Natural killer cell (primary cell): ENCODE data around the gene WDR86. TPM values are rescaled to one million over a fixed set of nuclear protein-coding genes. Genes with fewer than 3 reads are reported as not detected.

Experiments used
- ATAC-seq, 3 donors: fragments of 150-1000 bp in 2 of 3; fragments of 200-7000 bp in 1 of 3; cut with Tn5 transposase; 1 replicate in 1 of 3; 2 replicates in 2 of 3; pipeline ENCODE4 v1.10.0; 2021; ENCODE audit warnings: mild to moderate bottlenecking in 2 of 3, moderate library complexity in 2 of 3
- DNase-seq, 2 donors: peaks; one replicate each; pipeline versions ENCODE4 v3.0.0 to v3.0.0-alpha.2; 2013 to 2021; ENCODE audit warnings: mixed read lengths in 1 of 2
- H3K27ac ChIP-seq: one replicate; pipeline ENCODE4 v1.5.1; 2013; ENCODE audit warnings: mild to moderate bottlenecking, low read length
- H3K27me3 ChIP-seq: one replicate; pipeline ENCODE4 v1.6.1; 2013; ENCODE audit warnings: low read length; ENCODE audit not compliant: control insufficient read depth, insufficient read depth
- H3K36me3 ChIP-seq: one replicate; pipeline ENCODE4 v1.6.1; 2013; ENCODE audit warnings: low read length; ENCODE audit not compliant: control insufficient read depth, insufficient read depth
- H3K4me1 ChIP-seq: one replicate; pipeline ENCODE4 v1.6.1; 2013; ENCODE audit warnings: low read length; ENCODE audit not compliant: control insufficient read depth, insufficient read depth
- H3K4me3 ChIP-seq: one replicate; pipeline ENCODE4 v1.5.1; 2013; ENCODE audit warnings: low read length
- H3K9me3 ChIP-seq: one replicate; pipeline ENCODE4 v1.6.1; 2013; ENCODE audit warnings: low read length; ENCODE audit not compliant: control insufficient read depth, insufficient read depth
- H3K27ac Mint-ChIP-seq, 2 donors: one replicate each; pipeline ENCODE4 v1.8.0; 2022; ENCODE audit warnings: mild to moderate bottlenecking in 2 of 2, mixed read lengths in 2 of 2, moderate library complexity in 1 of 2
- H3K27me3 Mint-ChIP-seq, 2 donors: one replicate each; pipeline ENCODE4 v1.8.0; 2022; ENCODE audit warnings: low read depth in 2 of 2, mixed read lengths in 2 of 2
- H3K36me3 Mint-ChIP-seq: one replicate; pipeline ENCODE4 v1.8.0; 2022; ENCODE audit warnings: mixed read lengths
- H3K4me1 Mint-ChIP-seq, 2 donors: one replicate each; pipeline ENCODE4 v1.8.0; 2022; ENCODE audit warnings: mixed read lengths in 2 of 2
- H3K4me3 Mint-ChIP-seq: one replicate; pipeline ENCODE4 v1.8.0; 2022; ENCODE audit warnings: mild to moderate bottlenecking, moderate library complexity, mixed read lengths
- H3K9me3 Mint-ChIP-seq, 2 donors: one replicate each; pipeline ENCODE4 v1.8.0; 2022; ENCODE audit warnings: mixed read lengths in 2 of 2
- WGBS: methylation state at CpG from one replicate; pipeline ENCODE4 v1.1.7; 2013; ENCODE audit warnings: missing lambda C conversion rate; ENCODE audit not compliant: insufficient coverage; 5-methylcytosine and 5-hydroxymethylcytosine counted together
- intact Hi-C: fragments of 100-400 bp; cut with micrococcal nuclease; formaldehyde crosslinking; loops from one replicate; pipeline ENCODE4 v1.14.2; 2022
- total RNA-seq, 4 donors: library from RNA; stranded (reverse); fragments of 120-200 nt in 1 of 4; gene quantifications; one replicate each; pipeline versions ENCODE4 v1.2.3 to v1.2.4, GENCODE V29; 2013 to 2022
- TF ChIP-seq, protein P1 (sequence below): fragments of 200-600 bp; IDR thresholded peaks from one replicate; pipeline ENCODE4 v1.8.0; 2022; ENCODE audit warnings: antibody characterized with exemption

WDR86 gene
- total RNA-seq, 3 donors from 2014 or later (not counting 1 experiment from before 2014, with no cell fraction given), result 1.6 to 4.6 (median 2.1) TPM

- H3K27me3 Mint-ChIP-seq, result peaks cover 17% of the 10 kb centered on the region in 2 donors
- Histone ChIP-seq H3K27me3 (no peaks in the 10 kb centered on the region), H3K27ac (no peak overlapping the region), H3K4me3 (no peak overlapping the region), H3K36me3 (no peaks in the 10 kb centered on the region), H3K4me1 (no peaks in the 10 kb centered on the region), H3K9me3 (no peaks in the 10 kb centered on the region)
- TF ChIP-seq, protein P1, sequence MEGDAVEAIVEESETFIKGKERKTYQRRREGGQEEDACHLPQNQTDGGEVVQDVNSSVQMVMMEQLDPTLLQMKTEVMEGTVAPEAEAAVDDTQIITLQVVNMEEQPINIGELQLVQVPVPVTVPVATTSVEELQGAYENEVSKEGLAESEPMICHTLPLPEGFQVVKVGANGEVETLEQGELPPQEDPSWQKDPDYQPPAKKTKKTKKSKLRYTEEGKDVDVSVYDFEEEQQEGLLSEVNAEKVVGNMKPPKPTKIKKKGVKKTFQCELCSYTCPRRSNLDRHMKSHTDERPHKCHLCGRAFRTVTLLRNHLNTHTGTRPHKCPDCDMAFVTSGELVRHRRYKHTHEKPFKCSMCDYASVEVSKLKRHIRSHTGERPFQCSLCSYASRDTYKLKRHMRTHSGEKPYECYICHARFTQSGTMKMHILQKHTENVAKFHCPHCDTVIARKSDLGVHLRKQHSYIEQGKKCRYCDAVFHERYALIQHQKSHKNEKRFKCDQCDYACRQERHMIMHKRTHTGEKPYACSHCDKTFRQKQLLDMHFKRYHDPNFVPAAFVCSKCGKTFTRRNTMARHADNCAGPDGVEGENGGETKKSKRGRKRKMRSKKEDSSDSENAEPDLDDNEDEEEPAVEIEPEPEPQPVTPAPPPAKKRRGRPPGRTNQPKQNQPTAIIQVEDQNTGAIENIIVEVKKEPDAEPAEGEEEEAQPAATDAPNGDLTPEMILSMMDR, result no peak
- no peak overlapping the region for H3K27ac Mint-ChIP-seq
- no peaks in the 10 kb centered on the region for H3K36me3 Mint-ChIP-seq
- no peak overlapping the region for H3K4me3 Mint-ChIP-seq
- WGBS, result 91% methylated on average over 7 of the region's 8 CpGs
- intact Hi-C loops, result no loop called here
- no peaks in the 10 kb centered on the region for H3K9me3 Mint-ChIP-seq
- H3K4me1 Mint-ChIP-seq, result peaks cover 0 to 5% of the 10 kb centered on the region in 2 donors
- no peak for DNase-seq
- no peak for ATAC-seq
Measured at GRCh38 chr7:151388007-151388297, 21.9 kb downstream of the WDR86 start.

DNA sequence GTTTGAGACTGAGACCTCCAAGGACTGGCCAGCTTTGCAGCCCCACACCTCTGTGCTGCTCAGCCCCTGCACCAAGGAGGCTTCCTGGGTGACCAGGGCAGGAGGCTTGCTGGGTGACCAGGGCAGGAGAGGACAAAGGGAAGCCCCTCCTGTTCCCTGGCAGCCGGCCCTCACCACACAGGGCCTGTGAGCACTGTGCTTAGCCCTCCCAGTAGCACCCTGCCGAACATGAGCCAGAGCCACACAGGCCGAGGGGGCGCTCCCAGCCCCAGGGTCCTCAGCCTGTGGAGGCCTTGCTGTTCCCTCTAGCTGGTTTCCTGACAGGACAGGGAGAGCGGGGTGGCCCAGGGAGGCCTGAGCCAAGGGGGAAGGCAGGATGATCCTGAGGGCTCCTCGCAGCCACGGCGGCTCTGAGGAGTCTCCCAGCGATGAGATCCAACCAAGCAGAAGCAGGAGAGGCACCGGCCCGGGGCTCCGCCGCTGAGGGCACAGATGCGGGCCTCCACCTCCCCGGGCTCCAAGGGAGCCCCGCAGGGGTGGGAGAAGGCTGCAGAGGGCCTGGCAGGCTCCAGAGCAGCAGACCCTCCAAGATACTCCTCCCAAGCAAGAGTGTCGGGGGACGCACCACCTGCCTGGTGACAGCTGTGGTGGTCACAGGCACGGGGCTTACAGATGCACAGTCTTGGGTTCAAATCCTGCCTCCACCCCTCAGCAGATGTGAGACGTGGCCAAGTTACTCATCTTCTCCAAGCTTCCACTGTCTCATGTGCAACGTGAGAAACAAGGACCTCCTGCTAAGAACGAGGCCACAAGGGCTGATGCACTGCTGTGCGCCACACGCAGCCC is 22.5 kb downstream of the WDR86 start:
- H3K4me1 Mint-ChIP-seq, result peaks cover 2 to 7% of the 10 kb centered on the region in 2 donors
- intact Hi-C loops, result no loop called here

GRCh38 chr7:151386301-151387160 is 23.3 kb downstream of the WDR86 start:
- H3K27ac ChIP-seq, result no peak overlapping the region
- peaks cover 23 to 25% of the 10 kb centered on the region in 2 donors for H3K27me3 Mint-ChIP-seq
- no peaks in the 10 kb centered on the region for H3K9me3 ChIP-seq
- no peaks in the 10 kb centered on the region for H3K36me3 ChIP-seq
- no peak overlapping the region for H3K4me3 Mint-ChIP-seq
- DNase-seq (no peak), ATAC-seq (no peak)
- peaks cover 8 to 12% of the 10 kb centered on the region in 2 donors for H3K4me1 Mint-ChIP-seq
- H3K27me3 ChIP-seq, result peaks cover 11% of the 10 kb centered on the region
- no peaks in the 10 kb centered on the region for H3K36me3 Mint-ChIP-seq
- TF ChIP-seq, protein P1, result no peak
- WGBS, result 80% methylated on average over 16 of the region's 16 CpGs
- H3K9me3 Mint-ChIP-seq, result no peaks in the 10 kb centered on the region
- H3K4me3 ChIP-seq, result no peak overlapping the region
- intact Hi-C loops, result no loop called here
- H3K4me1 ChIP-seq, result peaks cover 11% of the 10 kb centered on the region
- H3K27ac Mint-ChIP-seq, result no peak overlapping the region

More for the DNA sequence above, 22.5 kb downstream of the WDR86 start:
- Histone ChIP-seq H3K4me3 (no peak overlapping the region), H3K36me3 (no peaks in the 10 kb centered on the region), H3K27ac (no peak overlapping the region), H3K27me3 (peaks cover 5% of the 10 kb centered on the region), H3K4me1 (peaks cover 2% of the 10 kb centered on the region), H3K9me3 (no peaks in the 10 kb centered on the region)
- no peak for DNase-seq
- WGBS, result 92% methylated on average over 24 of the region's 24 CpGs
- no peak for ATAC-seq
- Mint-ChIP-seq H3K9me3 (no peaks in the 10 kb centered on the region), H3K36me3 (no peaks in the 10 kb centered on the region), H3K27me3 (peaks cover 20 to 21% of the 10 kb centered on the region in 2 donors), H3K27ac (no peak overlapping the region), H3K4me3 (no peak overlapping the region)
- TF ChIP-seq, protein P1, result no peak
